Measurements from ENCODE around the gene WDSUB1.

DNA sequence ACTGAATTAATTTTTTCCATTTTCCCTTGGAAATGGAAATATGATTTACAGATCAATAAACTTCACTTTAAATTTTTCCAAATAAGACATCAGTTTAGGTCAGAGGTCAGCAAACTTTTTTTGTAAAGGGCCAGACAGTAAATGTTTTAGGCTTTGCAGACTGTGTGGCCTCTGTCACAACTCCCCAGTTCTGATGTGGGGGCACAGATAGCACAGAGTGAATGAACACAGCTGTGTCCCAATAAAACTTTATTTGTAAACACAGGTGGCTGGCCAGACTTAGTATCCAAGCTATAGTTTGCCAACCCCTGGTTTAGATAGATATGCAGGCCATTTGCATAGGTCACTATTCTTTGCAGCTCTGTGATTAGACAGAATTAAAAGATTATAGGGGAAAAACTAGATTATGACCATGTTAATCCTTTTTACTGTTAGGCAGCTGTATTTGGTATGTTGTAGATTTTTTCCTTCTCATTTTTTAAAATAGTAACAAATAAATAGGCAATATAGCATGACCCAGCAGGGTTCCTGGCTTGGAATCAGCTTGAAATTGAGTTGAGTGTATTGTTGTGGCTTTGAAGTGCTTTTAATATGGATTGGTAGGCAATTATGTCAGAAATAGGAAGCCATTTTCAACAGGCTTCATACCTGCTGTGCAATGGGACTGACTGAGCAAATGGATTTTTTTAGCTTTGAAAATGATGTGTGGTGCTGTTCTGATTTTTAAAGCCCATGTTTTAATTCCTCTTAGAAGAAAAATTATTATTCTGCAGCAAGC lies 59.7 kb downstream of the WDSUB1 start:
- no peak for TF ChIP-seq EZH2 (IDR thresholded peaks at IDR 0.05; ENCODE audit: borderline replicate concordance, low read depth, low read length, severe bottlenecking)
- TF ChIP-seq, protein P1, sequence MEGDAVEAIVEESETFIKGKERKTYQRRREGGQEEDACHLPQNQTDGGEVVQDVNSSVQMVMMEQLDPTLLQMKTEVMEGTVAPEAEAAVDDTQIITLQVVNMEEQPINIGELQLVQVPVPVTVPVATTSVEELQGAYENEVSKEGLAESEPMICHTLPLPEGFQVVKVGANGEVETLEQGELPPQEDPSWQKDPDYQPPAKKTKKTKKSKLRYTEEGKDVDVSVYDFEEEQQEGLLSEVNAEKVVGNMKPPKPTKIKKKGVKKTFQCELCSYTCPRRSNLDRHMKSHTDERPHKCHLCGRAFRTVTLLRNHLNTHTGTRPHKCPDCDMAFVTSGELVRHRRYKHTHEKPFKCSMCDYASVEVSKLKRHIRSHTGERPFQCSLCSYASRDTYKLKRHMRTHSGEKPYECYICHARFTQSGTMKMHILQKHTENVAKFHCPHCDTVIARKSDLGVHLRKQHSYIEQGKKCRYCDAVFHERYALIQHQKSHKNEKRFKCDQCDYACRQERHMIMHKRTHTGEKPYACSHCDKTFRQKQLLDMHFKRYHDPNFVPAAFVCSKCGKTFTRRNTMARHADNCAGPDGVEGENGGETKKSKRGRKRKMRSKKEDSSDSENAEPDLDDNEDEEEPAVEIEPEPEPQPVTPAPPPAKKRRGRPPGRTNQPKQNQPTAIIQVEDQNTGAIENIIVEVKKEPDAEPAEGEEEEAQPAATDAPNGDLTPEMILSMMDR (IDR thresholded peaks at IDR 0.05; ENCODE audit: borderline replicate concordance, extremely low read depth, low read length, poor library complexity, severe bottlenecking), result no peak
